ENCODE measurements around the gene MAST4. TPM values are rescaled to one million over a fixed set of nuclear protein-coding genes. Genes with fewer than 3 reads are reported as not detected.

MAST4 gene
- total and polyA plus RNA-seq, 8 donors: 5.9 to 29.7 (median 10.0) TPM

DNA sequence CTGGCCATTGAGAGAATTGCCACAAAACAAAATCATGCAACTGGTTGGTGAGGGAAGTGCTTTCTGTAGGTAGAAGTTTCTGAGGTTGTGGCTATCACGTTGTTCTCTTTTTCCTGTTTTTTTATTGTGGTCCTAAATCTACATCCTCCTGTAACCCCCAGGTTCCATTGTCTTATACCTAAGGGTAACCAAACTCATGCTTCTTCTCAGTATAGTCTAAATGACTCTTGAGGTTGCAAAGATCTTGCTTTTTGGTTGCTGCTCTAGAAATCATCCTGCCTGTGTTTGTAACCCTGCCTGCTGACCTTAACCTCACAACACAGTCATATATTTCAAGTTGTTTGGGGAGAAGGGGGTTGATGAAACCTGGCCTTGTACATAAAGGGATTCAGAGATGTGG, 327.3 kb downstream of the MAST4 start:
- intact Hi-C loops (cut with DNase I): no loop called here
- ATAC-seq (no peak), FAIRE-seq (no peak), DNase-seq (no peak)
- Histone ChIP-seq H3K27me3 (no peaks in the 10 kb centered on the region), H3K4me3 (no peak overlapping the region), H3K36me3 (no peaks in the 10 kb centered on the region), H3K9me3 (no peaks in the 10 kb centered on the region), H3K27ac (no peak overlapping the region), H3K4me1 (peaks cover 0 to 7% (median 0%) of the 10 kb centered on the region in 3 donors)
- 64 to 67% methylated on average over 1 of the region's 1 CpG for WGBS, 2 donors
- TF ChIP-seq, protein P1, sequence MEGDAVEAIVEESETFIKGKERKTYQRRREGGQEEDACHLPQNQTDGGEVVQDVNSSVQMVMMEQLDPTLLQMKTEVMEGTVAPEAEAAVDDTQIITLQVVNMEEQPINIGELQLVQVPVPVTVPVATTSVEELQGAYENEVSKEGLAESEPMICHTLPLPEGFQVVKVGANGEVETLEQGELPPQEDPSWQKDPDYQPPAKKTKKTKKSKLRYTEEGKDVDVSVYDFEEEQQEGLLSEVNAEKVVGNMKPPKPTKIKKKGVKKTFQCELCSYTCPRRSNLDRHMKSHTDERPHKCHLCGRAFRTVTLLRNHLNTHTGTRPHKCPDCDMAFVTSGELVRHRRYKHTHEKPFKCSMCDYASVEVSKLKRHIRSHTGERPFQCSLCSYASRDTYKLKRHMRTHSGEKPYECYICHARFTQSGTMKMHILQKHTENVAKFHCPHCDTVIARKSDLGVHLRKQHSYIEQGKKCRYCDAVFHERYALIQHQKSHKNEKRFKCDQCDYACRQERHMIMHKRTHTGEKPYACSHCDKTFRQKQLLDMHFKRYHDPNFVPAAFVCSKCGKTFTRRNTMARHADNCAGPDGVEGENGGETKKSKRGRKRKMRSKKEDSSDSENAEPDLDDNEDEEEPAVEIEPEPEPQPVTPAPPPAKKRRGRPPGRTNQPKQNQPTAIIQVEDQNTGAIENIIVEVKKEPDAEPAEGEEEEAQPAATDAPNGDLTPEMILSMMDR (IDR thresholded peaks at IDR 0.05): no peak

DNA sequence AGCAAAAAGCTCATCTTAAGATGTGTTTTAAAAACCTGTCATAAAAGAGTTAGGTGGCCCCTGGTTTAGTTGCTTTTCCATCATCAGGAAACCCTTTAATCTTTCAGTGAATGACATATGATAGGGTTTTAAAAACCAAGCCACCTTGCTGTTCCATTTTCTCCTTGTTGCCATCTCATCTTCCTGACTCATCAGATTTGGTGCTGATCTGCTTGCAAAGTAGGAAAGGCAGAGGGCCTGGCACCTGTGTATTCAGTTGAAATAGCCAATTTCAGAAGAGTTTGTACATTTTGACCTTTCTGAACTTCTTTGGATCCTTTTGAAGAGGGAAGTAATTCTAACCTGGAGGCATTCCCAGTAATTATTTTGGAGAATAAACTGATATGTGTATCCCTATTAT, 327.7 kb downstream of the MAST4 start:
- no peaks in the 10 kb centered on the region for H3K9me3 ChIP-seq
- H3K4me1 ChIP-seq: peaks cover 0 to 7% (median 0%) of the 10 kb centered on the region in 3 donors
- TF ChIP-seq, protein P1 (IDR thresholded peaks at IDR 0.05): no peak
- no peaks in the 10 kb centered on the region for H3K36me3 ChIP-seq
- no peak for FAIRE-seq
- H3K27ac ChIP-seq: no peak overlapping the region
- no peak overlapping the region for H3K4me3 ChIP-seq
- no peak for ATAC-seq
- intact Hi-C loops (cut with DNase I): no loop called here
- no peaks in the 10 kb centered on the region for H3K27me3 ChIP-seq
- no peak for DNase-seq

DNA sequence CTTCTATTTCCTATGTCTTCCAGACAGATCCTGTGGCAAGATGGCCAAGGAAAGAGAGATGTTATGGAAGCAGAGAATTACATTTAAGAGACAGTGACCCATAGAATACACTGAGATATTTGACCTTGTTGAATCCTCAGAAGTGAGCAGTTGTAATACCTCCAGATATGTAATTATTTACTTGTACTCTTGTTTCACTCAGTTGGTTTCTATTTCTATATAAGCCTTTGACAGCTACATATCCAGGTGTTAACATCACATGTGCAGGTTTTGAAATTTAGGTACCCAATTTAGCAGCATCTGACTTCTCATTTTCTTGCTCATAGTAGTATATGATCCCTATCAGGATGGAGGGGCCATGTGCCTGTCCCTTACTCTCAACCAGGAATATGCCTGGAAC, 330.9 kb downstream of the MAST4 start:
- no peaks in the 10 kb centered on the region for H3K36me3 ChIP-seq
- intact Hi-C loops (cut with DNase I): no loop called here
- DNase-seq: no peak
- no peak overlapping the region for H3K27ac ChIP-seq
- no peaks in the 10 kb centered on the region for H3K9me3 ChIP-seq
- H3K27me3 ChIP-seq: no peaks in the 10 kb centered on the region
- TF ChIP-seq, protein P1 (IDR thresholded peaks at IDR 0.05): no peak
- H3K4me1 ChIP-seq: peaks cover 0 to 7% (median 0%) of the 10 kb centered on the region in 3 donors
- ATAC-seq: no peak
- no peak overlapping the region for H3K4me3 ChIP-seq
- FAIRE-seq: no peak

DNA sequence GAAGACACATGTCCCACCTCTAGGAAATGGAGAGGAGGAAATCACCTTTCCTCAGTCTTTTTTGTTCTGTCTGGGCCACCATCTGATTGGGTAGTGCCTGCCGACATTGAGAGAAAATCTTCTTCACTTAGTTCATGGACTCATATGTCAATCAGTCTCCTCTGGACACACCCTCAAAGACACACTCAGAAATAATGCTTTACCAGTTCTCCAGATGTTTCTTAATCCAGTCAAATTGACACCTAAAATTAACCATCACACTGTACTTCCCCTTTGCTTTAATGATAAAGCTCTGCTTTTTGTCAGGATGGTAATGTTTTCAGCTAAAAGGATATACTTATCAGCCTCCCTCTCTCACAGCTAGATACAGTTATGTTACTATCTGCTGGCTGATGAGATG, 333.1 kb downstream of the MAST4 start:
- 92% methylated on average over 1 of the region's 1 CpG for WGBS, 2 donors
- intact Hi-C loops (cut with DNase I): no loop called here
- no peaks in the 10 kb centered on the region for H3K9me3 ChIP-seq
- H3K4me3 ChIP-seq: no peak overlapping the region
- H3K4me1 ChIP-seq: peaks cover 0 to 7% (median 0%) of the 10 kb centered on the region in 3 donors
- ATAC-seq: no peak
- TF ChIP-seq, protein P1 (IDR thresholded peaks at IDR 0.05): no peak
- H3K36me3 ChIP-seq: no peaks in the 10 kb centered on the region
- no peak for FAIRE-seq
- H3K27ac ChIP-seq: no peak overlapping the region
- DNase-seq: no peak
- H3K27me3 ChIP-seq: no peaks in the 10 kb centered on the region

DNA sequence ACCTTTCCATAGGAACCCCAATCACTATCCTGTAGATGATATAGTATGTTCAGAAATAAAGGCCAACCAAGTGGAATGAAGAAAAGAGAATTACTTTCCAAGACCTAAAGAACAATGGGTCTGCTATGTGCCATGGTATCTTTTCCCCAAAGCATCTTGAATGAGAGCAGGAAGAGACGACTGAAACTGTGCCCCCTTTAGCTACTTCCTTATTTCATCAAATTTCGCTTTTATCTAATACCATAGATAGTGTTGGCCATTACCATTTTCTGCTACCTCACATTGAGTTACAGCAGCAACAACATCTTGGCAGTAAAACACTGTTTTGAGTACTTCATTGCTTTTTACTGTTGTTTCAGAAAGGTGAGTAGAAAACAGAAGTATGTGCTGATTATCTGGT, 333.8 kb downstream of the MAST4 start:
- Histone ChIP-seq H3K27me3 (no peaks in the 10 kb centered on the region), H3K4me3 (no peak overlapping the region), H3K9me3 (no peaks in the 10 kb centered on the region), H3K4me1 (peaks cover 0 to 4% (median 0%) of the 10 kb centered on the region in 3 donors), H3K36me3 (no peaks in the 10 kb centered on the region), H3K27ac (no peak overlapping the region)
- TF ChIP-seq, protein P1 (IDR thresholded peaks at IDR 0.05): no peak
- DNase-seq (no peak), ATAC-seq (no peak), FAIRE-seq (no peak)
- 81 to 84% methylated on average over 2 of the region's 2 CpGs for WGBS, 2 donors
- intact Hi-C loops (cut with DNase I): no loop called here

Measured in pancreas (tissue), 10 donors.